Measurements from ENCODE around the gene SPATA31C2.
"Not testable (repeated sequence)": the region's sequence is repeated elsewhere in the genome, so short reads cannot be mapped to it uniquely, and the experiment has no call there.

Gene SPATA31C2

DNA sequence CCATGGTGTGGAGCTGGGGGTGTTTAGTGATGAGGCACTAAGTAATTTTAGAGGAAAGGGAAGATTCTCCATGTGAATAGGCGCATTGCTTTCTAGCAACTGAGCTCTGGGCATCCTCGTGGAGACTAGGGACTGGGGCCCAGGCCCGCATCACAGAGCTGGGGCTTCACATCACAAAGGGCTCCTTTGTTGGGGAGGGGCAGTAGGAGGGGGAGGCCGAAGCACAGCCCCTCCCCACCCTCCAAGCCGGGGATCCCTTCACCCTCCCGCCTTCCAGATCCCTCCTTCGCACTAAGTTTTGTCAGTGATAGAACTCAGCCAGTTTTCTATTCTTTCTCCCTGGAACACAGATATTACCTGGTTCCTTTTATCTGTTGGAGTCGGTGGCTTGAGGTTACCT lies at the start of gene SPATA31C2:
Gene SPATA31C2 (minus strand): TSS at position 101 of the 400 bp plus-strand sequence. CDS start 29 bp downstream, at position 72.
- not testable (repeated sequence) for DNase-seq (ENCODE audit: low spot score)

DNA sequence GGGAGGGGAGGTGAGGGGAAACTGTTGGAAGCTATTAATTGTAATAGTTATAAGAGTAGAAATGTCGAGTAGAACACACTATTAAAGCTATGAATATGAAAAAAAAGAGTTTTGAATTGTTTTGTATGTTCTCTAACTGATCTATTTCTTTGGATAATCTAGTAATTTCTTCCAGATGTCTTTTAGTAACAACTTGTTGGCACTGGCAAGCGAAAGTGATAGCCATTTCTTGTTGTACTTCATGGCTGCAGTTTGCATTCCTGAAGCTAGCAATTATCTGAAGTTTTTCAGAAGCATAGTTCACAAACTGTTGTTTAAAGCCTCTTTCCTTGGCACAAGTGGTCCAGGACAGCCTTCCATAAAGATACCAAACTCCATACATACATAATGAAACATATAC lies 49.4 kb upstream of the SPATA31C2 start:
- no peak for DNase-seq (ENCODE audit: low spot score)

GRCh38 chr9:88186495-88187110 lies 48.3 kb upstream of the SPATA31C2 start:
- DNase-seq (ENCODE audit: low spot score): no peak

DNA sequence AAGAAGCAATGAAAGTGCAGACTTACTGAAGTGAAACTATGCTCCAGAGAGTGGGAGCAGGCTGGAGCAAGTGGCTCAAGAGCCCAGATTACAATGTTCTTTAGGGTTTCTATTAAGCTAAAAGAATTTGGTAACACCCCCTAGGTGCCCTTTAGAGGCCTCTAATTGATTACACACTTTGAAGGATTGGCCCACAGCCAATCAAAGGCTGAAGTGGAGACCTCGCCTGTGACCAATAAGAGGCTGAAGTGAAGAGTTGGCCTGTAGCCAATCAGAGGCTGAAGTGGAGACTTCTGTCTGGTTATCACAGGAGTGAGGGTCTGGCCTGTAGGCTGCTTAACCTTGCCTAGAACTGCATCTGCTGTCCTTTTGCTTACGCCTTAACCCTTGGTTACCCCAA lies 46.7 kb upstream of the SPATA31C2 start:
- no peak for DNase-seq (ENCODE audit: low spot score)

GRCh38 chr9:88183798-88184495 lies 45.7 kb upstream of the SPATA31C2 start:
- DNase-seq (ENCODE audit: low spot score): no peak

DNA sequence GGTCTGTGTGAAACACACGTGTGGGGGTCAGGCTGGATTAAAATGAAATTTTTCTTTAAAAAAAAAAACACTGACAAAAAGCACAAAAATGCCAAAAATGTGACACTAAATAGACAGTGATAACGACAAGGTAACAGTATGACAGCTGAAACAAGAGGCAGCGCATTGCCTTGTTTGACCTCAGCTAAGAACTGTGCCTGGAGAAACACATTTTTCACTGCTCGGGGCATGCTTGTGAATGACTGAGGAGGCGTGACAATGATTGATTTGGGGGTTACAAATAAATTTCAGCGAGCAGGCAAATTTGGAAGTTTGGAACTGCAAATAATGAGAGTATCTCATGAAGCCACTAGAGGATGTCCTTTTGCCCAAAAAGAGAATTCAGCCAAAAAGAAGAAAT lies 44.2 kb upstream of the SPATA31C2 start:
- no peak for DNase-seq (ENCODE audit: low spot score)

DNA sequence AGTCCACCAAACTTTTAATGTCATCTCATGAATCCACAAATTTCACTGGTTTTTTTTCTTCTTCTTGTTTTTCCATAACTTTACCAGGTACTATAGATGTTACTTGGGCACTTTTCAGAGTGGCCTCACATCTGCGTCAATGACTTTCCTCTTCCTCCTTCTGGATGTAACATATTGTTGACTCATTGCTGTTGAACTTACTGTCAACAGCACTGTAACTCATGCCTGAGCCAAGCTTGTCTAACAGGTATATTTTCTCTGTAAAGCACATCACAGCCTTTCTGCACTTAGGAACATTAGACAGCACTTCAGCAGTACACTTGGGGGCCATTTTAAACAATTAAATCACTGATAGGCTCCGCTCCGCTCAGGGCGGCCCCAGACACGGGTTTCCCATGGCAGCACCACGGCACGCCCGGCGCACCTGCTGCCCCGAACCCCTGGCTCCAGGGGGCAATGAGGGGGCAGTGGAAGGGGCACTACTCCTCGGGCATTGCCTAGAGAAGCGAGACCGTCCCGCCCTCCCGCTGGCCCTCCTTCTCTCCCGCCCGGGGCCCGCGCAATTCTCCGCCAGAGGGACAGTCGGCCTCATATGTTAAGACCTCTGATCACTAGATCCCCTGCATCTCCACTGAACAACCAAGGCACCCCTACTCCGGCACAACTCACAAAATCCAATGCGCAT lies 41.9 kb upstream of the SPATA31C2 start:
- DNase-seq (ENCODE audit: low spot score): no peak

DNA sequence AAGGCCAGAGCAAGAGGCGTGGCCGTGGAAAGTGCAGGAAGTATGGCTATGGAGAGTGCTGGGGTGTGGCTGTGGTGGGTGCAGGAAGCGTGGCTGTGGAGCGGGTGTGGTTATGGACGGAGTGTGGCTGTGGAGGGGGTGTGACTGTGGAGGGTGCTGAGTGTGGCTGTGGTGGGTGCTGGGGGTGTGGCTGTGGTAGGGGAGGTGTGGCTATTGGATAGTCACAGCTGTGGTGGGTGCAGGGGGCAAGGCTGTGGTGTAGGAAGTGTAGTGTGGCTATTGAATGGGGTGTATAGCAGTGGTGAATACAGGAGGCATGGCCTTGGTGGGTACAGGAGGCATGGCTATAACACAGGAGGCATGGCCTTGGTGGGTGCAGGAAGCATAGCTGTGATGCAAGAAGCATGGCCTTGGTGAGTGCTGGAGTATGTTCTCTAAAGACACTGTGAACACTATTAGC lies 40.8 kb upstream of the SPATA31C2 start:
- DNase-seq (ENCODE audit: low spot score): no peak

GRCh38 chr9:88178641-88179040 lies 40.4 kb upstream of the SPATA31C2 start:
- DNase-seq (ENCODE audit: low spot score): no peak

- no peak for DNase-seq (ENCODE audit: low spot score)
Observed at GRCh38 chr9:88177371-88177770, 39.1 kb upstream of the SPATA31C2 start.

GRCh38 chr9:88174324-88174723 lies 36.0 kb upstream of the SPATA31C2 start:
- DNase-seq (ENCODE audit: low spot score): no peak

DNA sequence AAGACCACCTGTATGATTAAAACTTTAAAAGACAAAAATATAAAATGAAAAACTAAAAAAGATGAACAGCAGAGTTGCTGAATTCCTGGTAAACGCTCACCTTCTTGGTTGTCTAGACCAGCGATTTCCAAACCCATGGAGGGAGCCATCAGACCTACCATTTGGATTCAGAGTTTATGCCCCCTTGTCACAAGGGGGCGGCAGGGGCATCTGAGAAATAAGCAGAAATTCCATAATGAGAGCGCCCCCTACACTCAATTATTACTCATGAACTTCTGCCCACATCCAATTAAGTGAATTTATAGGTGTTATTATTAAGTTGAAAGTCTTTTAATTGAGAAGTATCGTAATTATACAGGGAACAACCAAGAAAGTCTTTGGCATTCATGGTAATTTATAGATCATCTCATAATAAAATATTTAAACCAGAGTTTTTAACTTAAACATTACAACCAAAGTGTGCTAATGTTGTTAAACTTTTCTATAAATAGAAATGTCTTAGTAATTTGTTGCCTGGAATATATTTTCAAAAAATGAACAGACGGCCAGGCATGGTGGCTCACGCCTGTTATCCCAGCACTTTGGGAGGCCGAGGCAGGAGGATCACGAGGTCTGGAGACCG lies 35.2 kb upstream of the SPATA31C2 start:
- peak; percentile 25 for DNase-seq (ENCODE audit: low spot score)

DNA sequence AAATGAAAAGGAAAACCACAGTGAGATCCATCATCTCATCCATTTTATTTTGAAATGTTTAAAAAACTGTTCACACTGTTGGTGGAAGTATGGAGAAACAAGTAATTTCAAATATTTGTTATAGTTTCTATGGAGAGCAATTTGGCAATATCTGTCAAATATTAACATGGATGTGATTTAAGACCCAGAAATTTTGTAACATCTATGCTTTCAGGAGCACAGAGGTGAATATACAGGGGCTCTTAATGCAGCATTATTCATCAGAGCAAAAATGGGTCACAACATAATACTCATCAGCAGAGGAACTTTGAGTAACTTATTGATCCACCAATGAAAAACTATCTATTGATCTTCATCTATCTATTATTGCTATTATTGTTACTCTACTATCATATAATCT lies 31.4 kb upstream of the SPATA31C2 start:
- DNase-seq (ENCODE audit: low spot score): no peak

- DNase-seq (ENCODE audit: low spot score): no peak
Observed at GRCh38 chr9:88168564-88168963, 30.3 kb upstream of the SPATA31C2 start.

DNA sequence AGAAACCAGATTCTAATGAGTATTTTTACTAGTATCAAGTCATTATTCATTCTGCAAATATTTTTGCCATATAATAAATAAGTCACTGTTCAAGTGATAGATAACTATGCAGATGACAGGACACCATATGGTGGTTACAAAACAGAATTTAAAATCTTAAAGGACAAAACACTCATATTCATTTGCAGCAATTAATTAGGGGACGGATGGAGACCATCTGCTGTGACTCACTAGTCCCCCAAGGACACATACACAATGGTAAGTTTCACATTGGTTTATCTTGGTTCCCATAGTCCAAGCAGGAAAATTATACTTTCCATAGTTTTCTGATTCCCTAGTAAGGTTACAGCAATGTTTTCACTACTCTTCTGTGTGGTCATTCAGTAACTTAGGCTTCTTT lies 28.4 kb upstream of the SPATA31C2 start:
- no peak for DNase-seq (ENCODE audit: low spot score)

DNA sequence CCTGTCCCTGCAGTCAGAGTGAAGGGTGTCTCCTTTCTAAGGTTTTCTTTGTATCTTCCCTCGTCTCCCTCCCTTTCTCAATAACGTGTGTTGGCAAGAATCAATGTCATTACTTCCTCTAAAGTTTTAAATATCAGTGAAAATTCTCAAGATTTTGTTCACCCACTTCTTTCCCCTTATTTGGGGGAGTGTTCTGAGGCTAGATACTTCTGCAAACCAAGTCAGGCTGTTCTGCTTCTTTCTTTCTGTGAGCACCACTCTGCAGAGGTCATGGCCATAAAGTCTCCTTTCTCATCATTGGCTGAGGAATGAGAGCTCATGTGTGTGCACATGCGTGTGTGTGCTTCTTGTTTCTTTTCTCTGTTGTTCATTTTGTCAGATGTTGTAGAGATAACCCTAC lies 26.6 kb upstream of the SPATA31C2 start:
- no peak for DNase-seq (ENCODE audit: low spot score)

DNA sequence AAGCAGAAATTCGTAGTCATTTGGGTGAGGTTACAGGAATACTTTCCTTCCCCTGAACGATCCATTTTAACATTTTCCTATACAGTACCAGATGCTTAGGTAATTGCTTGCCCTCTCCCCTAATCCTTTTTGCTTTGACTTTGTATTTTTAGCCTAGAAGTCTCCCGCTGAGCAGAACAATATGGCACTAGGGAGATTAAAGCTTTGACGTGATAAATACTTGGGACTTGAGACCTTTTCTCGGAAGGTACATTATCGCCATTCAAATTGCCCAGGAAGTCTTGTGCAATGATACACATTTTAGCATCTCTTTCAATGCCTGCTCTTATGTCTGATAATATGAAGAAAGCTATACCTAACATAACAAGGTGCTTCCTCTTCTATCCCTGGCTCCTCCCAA lies 22.9 kb upstream of the SPATA31C2 start:
- DNase-seq (ENCODE audit: low spot score): no peak

DNA sequence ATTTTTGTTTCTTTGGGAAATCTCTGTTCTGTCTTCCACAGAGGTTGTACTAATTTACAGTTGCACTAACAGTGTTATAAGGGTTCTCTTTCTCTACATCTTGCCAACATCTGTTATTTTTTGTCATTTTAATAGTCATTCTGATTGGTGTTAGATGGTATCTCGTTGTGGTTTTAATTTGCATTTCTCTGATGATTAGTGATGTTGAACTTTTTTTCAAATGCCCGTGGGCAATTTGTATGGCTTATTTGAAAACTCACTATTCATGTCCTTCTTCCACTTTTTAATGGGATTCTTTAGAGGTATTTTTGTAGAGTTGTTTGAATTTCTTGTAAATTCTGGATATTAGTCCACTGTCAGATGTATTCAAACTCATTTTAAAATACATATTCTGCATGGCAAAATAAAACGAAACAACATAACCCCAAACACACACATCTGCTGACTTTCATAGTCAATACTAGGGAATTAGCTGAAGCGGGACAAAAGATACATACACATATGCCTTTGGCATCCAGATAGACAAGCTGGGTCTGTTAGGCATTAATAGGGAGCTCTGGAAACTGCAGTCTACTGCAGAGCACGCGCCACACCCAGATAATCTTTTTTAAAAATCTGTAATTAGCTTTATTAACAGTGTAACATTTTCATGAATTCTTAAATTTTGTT lies 5.8 kb upstream of the SPATA31C2 start:
- no peak for DNase-seq (ENCODE audit: low spot score)

- no peak for DNase-seq (ENCODE audit: low spot score)
Observed at GRCh38 chr9:88143179-88143578, 4.9 kb upstream of the SPATA31C2 start.

DNA sequence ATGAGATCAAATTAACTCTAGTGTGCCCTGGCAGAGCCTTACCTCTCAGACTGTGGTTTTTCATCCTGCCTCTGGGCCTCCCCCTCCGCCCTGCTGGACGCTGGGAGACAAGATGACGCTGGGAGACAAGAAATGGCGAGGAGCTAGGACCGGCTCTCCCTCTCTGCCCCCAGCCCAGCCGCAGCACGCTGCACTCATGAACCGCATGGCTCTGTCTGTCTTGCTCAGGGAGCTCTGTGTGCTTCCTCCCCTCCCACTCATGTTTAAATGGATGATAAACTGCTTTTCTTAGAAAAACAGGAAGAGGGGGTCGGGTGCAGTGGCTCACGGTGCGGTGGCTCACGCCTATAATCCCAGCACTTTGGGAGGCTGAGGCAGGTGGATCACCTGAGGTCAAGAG lies 4.7 kb downstream of the SPATA31C2 start:
- DNase-seq (ENCODE audit: low spot score): not testable (repeated sequence)

GRCh38 chr9:88129556-88129955 lies 8.7 kb downstream of the SPATA31C2 start:
- not testable (repeated sequence) for DNase-seq (ENCODE audit: low spot score)

DNA sequence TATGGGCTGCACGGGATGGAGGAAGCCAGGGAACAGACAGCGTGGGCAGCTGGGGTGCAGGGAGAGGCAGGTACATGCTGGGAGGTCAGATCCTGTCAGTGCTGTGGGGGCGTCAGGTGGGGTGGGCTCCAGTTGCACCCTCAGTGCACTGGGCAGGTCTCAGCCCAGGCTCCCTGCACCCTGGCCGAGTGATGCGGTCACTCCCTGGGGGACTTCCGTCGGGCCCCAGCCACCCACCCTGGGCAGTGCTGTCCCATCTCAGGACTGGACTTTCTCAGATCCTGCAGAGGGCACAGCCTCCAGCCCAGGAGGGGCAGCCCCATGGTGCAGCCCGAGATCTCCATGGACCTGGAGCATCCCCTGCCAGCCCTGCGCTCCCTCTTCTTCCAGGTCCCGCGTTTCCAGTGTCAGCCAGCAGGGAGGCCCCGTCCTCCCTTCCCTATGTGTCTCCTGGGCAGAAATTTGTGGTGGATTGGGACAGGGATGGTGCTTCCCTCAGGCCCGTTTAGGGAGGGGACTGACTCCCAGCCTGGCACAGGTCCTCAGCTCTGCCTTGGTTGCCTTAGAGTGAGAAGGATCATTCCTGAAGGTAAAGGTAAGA lies 10.5 kb downstream of the SPATA31C2 start:
- not testable (repeated sequence) for DNase-seq (ENCODE audit: low spot score)
